HG02943 (cell line): ENCODE measurements around the gene MYH15.
A peak's percentile ranks its signal among the peaks of the same experiment; 100 is the strongest.

Experiments used
- ATAC-seq: cut with Tn5 transposase; IDR thresholded peaks from one replicate; pipeline ENCODE4 v1.9.1; 2021; ENCODE audit warnings: mild to moderate bottlenecking, low read depth, moderate library complexity; ENCODE audit not compliant: unreplicated experiment

The MYH15 gene

DNA sequence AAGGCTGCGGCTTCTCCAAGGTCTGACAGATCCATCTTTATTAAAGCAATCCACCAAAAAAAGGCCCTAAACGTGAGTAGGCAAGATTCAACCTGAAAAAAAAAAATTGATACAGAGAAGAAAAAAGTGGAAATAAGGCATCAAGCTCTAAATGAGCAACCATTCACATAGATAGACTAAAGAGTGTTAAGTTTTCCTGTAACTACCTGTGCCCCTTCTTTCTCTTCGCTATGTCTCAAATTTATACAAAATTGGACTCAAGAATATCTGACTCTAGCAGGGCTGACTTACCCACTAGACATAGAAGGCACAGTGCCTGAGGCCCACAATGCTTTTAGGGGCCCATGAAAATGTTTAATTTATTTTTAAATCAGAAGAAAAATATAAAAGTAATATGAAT is at the start of gene MYH15:
Gene MYH15, minus strand, starts transcription at position 101 of the 400 bp plus-strand sequence. Its CDS starts 66 bp downstream, at position 35.
- ATAC-seq, result no peak

DNA sequence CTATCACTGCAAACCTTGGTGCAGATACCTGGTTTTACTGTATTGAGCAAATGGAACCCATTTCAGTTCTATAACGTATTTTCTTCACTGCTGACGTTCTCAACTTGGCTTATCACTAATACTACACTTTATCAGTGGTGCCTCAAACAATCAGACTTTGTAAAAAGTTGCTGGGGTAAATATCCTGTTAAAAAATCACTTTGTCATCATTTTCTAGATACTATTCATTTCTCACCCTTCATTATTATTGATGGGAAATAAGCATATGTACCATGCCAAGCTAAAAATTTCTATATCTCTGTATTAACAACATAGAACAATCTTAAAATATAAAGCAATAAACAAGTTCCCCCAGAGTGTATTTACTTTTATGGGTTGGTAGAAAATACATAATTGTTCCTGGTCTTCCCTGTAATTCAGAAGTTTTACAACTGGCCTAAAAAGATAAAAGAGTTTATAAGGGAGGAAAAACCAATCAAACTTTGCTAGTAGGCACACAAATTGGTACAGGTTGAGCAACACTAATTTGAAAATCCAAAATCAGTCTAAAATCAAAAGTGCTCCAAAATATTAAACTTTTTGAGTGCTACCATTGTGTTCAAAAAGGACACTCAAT is 45.7 kb upstream of the MYH15 start:
- no peak for ATAC-seq

DNA sequence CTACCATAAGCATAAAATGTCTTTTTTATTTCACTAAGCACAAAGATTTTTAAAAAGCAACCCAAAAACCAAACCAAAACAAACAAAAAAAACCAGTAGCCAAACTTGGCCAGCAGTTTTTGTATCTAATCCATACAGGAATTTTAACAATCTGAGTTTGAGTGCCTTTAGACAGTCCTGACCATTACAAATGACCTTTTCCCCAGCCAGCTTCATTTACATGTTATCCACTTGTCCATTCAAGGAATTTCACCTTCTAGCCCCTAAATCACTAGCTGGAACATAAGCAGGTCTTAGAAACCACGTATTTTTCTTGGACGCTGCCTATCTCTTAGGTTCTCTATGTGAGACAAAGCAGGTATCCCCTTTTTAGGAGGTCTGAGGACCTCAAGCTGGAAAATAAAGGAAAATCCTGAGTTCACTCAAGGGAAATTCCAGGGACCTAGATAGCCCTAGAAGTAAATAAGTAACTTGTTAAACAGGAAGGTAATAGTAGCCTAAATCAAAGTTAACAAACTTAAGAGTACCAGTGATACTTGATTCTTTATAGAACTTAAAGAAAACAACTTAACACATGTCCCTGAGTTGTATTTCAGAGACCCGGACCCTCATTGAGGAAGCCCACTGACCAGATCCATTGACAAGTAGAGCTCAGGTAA is 44.6 kb upstream of the MYH15 start:
- no peak for ATAC-seq

DNA sequence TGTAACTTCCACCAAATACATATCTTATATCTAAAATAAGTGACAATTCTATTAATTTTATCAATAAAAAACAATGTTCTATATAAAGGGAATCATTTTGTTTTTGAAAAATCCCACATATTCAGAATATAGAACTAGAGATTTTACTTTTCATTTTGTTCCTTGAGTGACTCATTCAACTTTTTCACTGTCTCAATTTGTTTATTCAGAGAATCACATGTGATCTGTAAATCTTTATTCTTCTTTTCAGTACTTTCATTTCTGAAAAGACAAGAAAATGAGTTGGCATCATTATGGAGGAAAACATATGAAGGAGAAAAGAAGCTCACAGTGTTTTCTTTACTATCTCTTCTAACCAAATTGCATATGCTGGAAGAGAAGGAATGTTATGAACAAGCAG is 43.8 kb upstream of the MYH15 start:
- ATAC-seq, result no peak

DNA sequence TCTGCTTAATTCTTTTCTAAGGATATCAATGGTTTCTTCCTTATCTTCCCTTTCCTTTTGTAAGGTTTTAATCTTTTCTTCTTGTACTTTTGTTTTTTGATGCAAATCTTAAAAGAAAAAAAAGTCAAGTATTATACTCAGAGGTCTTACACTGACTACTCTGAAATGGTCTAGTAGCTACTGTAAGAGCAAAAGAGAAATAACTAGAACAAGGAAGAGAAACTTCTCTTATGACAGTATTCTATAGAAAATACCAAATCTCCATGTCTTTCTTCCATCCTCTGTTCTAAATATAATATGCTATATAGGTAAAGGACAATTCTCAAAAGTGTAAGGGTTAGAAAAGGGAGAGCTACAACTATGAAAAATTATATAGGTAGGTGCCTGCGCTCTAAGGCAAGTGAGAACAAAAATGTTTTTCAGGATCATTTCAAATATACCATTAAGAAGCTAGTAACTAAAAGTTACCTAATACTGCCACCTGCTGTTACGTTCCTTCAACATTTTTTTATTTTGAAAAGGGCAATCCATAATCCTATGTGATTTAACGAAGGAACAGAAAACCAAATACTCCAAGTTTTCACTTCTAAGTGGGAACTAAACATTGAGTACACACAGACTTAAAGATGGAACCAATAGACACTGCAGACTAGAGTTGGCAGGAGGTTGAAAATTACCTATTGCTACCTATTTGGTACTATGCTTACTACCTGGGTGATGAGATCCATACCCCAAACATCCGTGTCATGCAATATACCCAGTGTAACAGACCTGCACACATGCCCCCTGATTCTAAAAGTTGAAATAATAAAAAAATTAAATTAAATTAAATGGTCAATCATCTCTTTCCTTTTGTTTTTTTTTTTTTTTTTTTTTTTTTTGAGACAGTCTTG is 42.1 kb upstream of the MYH15 start:
- no peak for ATAC-seq

DNA sequence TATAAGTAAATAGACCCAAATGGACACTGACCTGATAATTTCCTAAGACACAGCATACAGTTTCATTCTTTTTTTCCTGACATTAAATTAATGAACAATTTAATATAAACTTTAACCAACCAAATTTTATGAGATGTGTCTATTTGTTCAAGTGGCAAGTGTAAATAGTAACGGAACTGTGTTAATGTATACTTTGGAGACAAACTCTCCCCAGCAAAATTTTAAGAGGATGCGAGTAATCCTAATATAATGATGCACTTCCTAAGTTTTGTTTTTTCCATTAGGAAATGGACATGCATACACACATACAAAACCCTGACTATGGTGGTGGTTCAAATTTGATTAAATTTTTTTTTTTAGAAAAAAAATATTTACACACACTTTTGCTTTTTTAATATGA is 38.5 kb upstream of the MYH15 start:
- no peak for ATAC-seq

DNA sequence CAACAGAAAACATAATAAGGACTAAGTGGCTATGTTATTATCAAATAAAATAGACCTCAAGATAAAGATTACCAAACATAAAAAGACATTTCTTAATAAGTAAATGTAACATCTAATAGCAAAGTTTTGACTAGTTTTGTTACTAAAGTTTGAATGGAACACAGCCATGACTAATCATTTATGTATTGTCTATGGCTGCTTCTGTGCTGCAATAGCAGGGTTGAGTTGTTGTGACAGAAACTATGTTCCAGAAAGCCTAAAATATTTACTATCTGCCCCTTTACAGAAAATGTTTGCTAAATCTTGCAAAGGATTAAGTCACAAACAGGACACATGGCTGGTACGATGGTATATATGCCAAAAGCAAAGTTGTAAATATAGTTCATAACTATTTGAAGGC is 37.9 kb upstream of the MYH15 start:
- ATAC-seq, result no peak

DNA sequence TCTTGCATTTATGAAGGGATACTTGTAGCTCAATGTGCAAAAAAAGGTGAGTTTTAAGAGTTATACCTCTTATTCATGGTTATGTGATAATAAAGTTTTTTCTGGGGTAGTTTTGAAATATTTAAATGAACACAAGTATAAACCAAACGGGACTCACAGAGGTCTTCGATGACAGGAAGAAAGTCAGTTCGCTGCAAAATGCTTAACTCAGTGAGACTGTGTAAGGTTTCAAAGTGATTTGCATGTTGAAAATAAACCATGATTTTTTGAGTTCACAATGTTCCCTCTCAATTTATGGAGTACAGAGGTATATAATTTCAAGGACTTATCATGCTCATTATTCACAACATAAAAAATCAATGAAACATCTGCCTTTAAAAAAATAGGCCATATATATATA is 36.3 kb upstream of the MYH15 start:
- no peak for ATAC-seq

DNA sequence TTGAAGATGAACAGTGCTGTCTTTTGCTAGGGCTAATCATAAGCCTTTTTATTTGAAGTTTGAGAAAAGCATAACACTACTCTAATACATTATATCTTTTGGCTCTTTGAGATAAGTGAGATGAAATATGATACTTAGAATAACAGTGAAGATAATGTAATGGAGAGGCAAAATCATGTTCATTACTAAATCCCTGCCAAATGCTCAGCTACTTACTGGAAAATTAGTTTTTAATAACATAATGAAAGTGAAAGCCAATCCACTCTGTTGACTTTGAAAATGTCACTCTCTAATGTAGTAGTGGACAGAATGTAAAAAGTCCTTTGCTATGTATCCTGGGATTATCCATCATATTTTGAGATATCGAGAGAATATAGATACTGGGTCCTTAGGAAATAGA is 35.9 kb upstream of the MYH15 start:
- no peak for ATAC-seq

DNA sequence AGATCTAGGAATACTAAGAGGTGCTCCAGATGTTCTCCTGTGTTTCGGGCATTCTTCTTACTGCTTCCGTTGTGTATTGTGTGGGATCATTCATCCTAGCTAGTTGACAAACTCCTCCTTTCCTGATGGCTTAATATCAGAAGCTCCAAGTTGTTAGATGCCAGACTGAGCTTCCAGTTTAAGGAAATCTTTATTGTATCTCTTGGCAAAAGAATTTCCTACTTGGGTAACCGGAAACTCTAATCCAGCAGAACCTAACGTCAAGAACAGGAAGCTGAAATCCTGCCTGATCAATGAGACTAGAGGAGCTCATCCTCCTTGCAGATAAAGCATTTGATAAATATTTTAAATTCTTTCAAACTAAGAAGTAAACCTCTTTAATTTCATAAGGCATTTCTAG is 27.7 kb upstream of the MYH15 start:
- ATAC-seq, result no peak

DNA sequence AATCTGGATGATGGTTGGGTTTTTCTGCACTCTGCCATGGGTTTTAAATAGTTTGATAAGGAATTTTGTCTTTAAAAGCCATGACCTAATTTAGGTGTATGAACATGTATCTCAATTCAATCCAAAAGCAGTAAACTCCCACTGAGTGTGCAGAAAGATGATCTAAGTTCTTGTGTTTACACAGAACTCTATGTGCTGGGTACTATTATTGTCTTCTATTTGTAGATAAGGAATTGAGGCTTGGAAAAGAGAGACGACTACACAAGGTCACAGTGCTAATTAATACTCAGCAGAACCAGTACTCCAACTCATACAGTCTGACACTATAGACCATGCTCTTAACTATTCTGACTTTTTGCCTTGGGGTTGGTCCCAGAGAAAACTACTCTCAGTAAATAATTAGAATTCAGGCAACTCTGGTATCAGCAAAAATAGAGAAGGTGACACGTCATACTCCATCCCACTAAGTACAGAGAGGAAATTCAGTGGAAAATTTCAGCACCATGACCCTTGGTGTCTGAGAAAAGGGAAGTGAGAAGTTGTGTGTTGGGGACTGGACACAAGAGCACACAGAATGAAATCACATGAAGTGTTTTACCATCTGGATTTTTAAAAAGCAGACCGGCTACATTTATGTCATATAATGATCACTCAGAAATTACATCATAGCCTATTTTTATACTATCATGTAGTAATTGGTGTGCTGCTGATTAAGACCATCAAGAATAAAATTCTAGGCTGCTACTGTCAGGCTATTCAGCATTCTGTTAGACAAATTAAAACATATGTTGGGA is 18.3 kb upstream of the MYH15 start:
- peak; percentile 68 for ATAC-seq

DNA sequence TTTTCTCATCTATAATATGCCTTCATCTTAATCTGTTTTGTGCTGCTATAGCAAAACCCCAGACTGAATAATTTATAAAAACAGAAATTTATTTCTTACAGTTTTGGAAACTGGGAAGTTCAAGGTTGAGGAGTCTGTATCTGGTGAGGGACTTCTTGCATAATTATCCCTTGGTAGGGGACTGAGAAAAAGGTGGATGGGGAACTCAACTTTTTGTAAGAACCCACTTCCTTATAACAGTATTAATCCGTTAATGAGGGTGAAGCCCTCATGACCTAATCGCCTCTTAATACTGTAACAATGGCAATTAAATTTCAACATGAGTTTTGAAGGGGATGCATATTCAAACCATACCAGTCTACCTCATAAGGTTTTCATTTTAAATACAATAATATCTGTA is 17.4 kb upstream of the MYH15 start:
- no peak for ATAC-seq

DNA sequence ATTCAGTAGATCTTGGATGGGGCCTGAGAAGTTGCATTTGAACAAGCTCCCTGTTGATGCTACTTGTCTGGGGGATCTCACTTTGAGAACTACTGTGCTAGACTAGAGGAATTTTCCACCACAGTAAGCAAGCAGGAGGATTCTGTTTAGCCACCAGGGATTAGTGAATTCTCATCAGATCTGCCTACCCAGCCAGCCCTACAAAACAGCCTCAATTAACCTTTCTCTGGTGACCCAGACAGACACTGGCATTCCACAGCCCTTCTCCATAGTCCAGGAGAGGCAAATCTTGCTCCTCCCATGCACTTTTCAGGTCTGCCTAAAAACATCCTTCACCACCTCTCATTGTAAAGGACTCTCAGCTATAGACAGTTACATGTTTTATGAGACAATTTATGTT is 16.7 kb upstream of the MYH15 start:
- no peak for ATAC-seq

DNA sequence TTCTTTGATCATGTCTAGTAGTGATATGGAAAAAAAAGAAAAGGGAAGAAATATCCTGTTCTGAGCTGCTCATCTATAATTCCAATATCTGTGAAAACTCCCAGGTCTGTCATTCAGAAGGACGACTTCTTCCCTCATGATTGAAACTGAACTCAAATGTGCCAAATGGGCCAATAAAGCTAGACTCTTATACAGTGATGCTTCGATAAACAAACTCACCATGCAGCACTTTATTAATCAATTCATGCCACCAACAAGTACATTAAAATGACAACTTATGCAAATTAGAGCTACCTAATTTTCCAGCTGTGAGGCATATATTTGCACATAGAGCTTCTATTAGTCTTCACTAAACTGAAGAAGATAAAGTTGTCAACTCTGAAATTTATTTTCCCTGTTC is 15.6 kb upstream of the MYH15 start:
- ATAC-seq, result no peak

DNA sequence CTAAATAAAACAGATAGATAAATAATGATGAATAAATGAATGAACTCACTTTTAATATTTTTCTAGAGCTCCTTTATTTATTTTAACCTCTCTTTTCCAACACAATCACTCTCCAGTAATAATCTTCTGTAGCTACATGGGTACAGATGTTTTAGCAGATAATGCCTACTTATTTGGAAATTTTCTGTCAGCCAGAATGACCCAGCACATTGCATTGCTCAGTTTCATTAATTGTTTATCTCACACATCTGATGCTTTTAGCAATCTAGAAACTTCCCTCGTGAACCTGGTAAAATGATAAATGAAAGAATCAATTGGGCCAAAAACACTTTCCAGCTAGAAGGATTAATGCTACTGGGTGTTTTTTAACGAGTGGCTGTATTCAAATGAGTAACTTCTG is 14.9 kb upstream of the MYH15 start:
- ATAC-seq, result no peak

DNA sequence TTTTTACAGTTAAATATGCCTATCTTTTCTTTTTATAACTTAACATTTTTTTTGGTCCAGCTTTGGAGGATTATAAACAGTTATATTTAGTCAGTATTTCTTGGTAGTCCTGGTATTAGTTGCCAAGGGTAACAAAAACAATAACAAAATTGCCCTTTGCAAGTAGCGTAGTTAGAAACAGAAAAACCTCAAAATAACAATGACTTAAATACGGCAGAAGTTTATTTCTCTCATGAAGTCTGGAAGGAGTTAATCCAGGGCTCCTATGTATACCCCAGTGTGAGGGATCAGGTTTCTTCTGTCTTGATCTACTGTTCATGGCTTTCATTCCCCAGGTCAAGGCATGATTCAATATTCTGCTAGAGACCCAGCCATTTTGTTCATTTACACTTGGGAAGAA is 14.1 kb upstream of the MYH15 start:
- ATAC-seq, result no peak

DNA sequence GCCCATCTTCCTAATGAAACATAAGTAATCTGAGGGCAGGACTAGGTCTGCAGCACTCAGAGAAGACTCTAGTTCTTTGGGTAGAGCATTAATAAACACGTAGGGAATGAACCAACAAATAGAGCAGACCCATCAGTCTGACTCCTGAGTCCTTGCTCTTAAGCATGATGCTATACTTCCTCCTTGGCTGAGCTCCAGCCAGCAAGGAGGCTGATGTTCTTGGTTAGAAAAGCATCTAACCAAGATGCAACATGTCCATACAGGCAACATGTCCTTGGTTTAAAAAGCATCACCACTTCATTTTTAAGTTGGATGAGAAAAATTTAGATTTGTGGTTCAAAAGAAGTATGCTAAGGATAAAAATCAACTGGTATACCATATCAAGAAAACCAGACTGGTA is 8.5 kb upstream of the MYH15 start:
- ATAC-seq, result no peak

DNA sequence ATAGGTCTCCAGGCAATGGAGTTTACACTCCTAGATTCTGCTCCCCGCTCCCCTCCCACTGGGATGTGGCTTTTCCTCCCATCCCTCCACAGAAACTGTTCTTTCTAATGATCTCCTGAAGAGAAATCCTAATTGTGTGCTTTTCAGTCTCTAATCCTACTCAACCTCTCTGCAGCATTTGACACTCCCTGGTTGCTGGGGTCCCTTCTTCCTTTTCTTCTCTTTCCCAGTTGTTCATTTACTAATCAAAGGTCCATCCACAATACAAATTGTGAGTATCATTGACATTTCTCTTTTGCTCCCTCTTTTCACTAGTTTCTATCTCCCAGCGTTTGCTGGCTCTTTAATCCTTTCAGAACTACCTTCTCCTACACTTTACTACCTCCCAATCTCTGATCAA is 6.5 kb upstream of the MYH15 start:
- no peak for ATAC-seq

DNA sequence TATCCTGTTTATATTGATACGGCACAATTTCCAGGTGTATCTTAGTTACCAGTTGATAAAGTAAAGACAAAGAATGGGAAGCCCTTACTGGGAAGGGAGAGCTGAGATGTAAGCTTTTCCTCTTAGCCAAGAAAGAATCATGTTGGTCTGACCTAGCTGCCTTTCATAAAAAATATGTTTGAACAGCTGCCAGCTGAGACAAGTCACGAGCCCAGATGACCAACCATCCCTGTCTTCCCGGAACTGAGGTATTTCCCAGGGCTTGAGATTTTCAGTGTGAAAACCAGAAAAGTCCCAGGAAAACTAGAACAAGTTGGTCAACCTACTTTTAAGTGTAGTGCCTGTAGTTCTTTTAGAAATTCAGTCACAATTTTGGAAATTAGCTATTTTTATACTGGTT is 3.6 kb upstream of the MYH15 start:
- ATAC-seq, result no peak

DNA sequence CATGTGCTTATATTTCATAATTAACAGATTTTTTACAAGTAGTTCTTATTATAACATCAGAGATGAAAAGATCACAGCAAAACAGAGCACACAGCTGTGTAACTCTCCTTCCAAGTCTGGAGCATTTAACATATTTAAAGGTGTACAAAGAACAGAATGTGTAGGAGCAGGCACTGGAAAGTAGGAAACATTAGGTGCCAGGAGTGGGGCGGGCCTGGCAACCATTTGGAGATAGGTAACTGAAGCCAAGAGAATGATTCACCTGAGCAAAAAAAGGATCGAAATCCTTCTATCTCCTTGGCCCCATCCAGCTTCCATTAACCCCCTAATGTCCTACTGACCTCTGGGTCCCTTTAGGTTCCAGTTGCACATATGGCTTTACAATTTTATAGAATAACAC is 2.3 kb upstream of the MYH15 start:
- ATAC-seq, result no peak

DNA sequence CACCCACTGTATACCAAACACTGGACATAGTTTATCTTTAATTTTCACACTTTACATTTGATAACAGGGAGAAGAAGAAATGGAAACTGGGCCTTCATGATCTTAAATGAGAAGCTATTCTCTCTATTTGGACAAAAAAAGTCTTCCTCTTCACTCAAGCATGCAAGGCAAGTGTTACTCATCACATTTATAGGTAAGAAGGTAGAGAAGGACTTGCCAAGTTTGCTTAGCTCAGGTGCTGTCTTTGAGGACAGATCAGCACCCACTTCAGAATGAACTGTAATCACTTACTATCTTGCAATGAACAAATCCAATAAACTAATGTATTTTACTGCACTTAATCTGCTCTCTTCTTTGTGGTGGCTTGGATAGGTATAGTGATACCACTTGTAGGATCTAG is 1.1 kb upstream of the MYH15 start:
- no peak for ATAC-seq
